Measurements from ENCODE around the gene CFAP299. TPM values are rescaled to one million over a fixed set of nuclear protein-coding genes. Genes with fewer than 3 reads are reported as not detected.
"Not testable (repeated sequence)": the region's sequence is repeated elsewhere in the genome, so short reads cannot be mapped to it uniquely, and the experiment has no call there.

The CFAP299 gene
- total RNA-seq, 2 experiments from 2014 or later = not detected

- CTCF ChIA-PET = no interaction called here
- POLR2A ChIA-PET = no interaction called here
- H3K36me3 Mint-ChIP-seq (ENCODE audit: low read depth) = no peaks in the 10 kb centered on the region
- no peak for ATAC-seq
- H3K27me3 Mint-ChIP-seq = no peaks in the 10 kb centered on the region
- H3K27ac Mint-ChIP-seq = no peak overlapping the region
- no peaks in the 10 kb centered on the region for H3K4me1 Mint-ChIP-seq
- peaks cover 2% of the 10 kb centered on the region for H3K9me3 Mint-ChIP-seq (ENCODE audit: low read depth)
- intact Hi-C loops (cut with DNase I, micrococcal nuclease) = no loop called here
- no peak for DNase-seq
- H3K4me3 Mint-ChIP-seq = no peak overlapping the region
Measured at GRCh38 chr4:80767944-80768343, 432.4 kb downstream of the CFAP299 start.

- CTCF ChIA-PET = no interaction called here
- Mint-ChIP-seq H3K4me3 (no peak overlapping the region), H3K27ac (no peak overlapping the region), H3K27me3 (no peaks in the 10 kb centered on the region), H3K4me1 (no peaks in the 10 kb centered on the region), H3K9me3 (ENCODE audit: low read depth) (no peaks in the 10 kb centered on the region), H3K36me3 (ENCODE audit: low read depth) (no peaks in the 10 kb centered on the region)
- ATAC-seq = no peak
- DNase-seq = no peak
- intact Hi-C loops (cut with DNase I, micrococcal nuclease) = no loop called here
- POLR2A ChIA-PET = no interaction called here
Measured at GRCh38 chr4:80776168-80776567, 440.6 kb downstream of the CFAP299 start.

DNA sequence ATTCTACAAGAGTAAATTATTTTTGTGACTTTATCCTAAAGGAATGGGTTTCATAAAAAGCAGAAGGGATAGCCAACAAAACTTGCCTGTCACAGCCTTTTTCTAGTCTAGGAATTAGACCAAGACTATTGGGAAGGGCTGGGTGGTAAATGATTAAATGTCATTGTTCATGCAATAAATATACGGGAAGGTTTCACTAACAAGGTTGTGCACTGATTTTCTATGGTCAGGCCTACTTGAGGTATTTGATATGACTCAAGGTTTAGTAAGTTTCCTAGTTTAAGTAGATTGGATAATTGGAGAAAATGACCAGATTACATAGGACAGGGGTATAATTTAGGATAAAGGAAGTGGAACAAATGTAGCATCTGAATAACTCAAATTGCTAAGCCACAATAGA, 445.9 kb downstream of the CFAP299 start:
- DNase-seq (no peak), ATAC-seq (no peak)
- no peaks in the 10 kb centered on the region for H3K27me3 Mint-ChIP-seq
- no peaks in the 10 kb centered on the region for H3K4me1 Mint-ChIP-seq
- H3K9me3 Mint-ChIP-seq (ENCODE audit: low read depth) = no peaks in the 10 kb centered on the region
- ChIA-PET POLR2A (no interaction called here), CTCF (no interaction called here)
- no peak overlapping the region for H3K4me3 Mint-ChIP-seq
- intact Hi-C loops (cut with DNase I, micrococcal nuclease) = no loop called here
- no peak overlapping the region for H3K27ac Mint-ChIP-seq
- no peaks in the 10 kb centered on the region for H3K36me3 Mint-ChIP-seq (ENCODE audit: low read depth)

DNA sequence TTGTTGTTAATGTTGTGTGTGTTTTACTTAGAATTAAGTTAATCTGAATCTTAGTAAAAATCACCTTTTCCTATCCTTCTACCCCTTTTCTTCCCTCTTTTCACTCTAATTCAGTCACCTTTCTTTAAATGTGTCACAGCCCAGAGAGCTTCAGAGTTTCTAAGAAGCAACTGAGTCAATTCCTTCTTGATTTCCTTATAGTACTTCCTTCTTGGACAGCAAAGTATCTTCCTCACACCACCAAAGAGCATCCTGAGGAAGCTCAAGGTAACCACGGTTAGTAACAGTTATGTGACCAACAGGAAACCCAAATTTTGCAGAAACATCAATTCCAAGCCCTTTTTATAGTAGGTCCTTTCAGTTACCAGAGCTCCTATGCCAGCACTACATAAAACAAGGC, 451.8 kb downstream of the CFAP299 start:
- ATAC-seq (no peak), DNase-seq (no peak)
- H3K4me3 Mint-ChIP-seq = no peak overlapping the region
- H3K36me3 Mint-ChIP-seq (ENCODE audit: low read depth) = no peaks in the 10 kb centered on the region
- H3K9me3 Mint-ChIP-seq (ENCODE audit: low read depth) = no peaks in the 10 kb centered on the region
- no peaks in the 10 kb centered on the region for H3K27me3 Mint-ChIP-seq
- POLR2A ChIA-PET = no interaction called here
- CTCF ChIA-PET = no interaction called here
- H3K4me1 Mint-ChIP-seq = peaks cover 7% of the 10 kb centered on the region
- intact Hi-C loops (cut with DNase I, micrococcal nuclease) = no loop called here
- H3K27ac Mint-ChIP-seq = no peak overlapping the region

DNA sequence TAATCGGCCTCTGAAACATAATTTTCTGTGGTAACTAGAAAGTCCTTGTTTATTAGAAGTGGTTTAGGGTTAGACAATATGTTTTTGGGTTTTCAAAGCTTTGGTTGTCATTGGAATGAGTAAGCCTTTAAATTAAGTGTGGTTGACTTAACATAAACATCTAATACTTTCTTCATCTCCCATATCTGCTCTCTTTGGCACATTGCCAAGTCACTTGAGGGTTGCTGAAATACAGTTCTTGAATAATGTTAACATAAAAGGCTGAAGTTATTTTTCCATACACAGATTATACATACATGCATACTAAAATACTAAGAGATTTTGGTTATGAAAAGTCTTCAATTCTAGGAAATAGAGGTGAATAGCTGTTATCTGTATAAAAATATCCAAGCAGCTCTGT, 453.3 kb downstream of the CFAP299 start:
- ChIA-PET CTCF (interaction anchor here (1.4 kb wide), 1 partner anchor 17 kb away, joined by 3 read pairs; no protein-coding TSS in a partner anchor), POLR2A (no interaction called here)
- H3K4me1 Mint-ChIP-seq = peaks cover 7% of the 10 kb centered on the region
- no peak for DNase-seq
- intact Hi-C loops (cut with DNase I, micrococcal nuclease) = no loop called here
- no peak overlapping the region for H3K4me3 Mint-ChIP-seq
- no peaks in the 10 kb centered on the region for H3K27me3 Mint-ChIP-seq
- no peak overlapping the region for H3K27ac Mint-ChIP-seq
- H3K36me3 Mint-ChIP-seq (ENCODE audit: low read depth) = no peaks in the 10 kb centered on the region
- no peaks in the 10 kb centered on the region for H3K9me3 Mint-ChIP-seq (ENCODE audit: low read depth)
- no peak for ATAC-seq

DNA sequence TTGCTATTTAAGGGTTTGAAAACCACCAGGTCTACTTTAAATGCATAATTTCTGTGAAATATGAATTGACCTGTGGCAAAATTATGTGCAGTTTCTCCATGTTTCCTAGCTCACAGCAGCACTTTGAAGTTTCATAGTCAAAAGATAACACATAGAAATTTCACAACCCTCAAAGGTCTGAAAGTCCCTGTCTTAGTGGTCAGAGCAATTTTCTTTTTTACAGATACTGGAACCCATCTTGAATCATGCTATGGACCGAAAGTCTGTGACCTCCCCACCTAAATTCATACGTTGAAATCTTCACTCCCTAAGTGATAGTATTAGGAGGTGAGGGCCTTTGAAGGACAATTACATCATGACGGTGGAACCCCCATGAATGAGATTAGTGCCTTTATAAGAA, 454.6 kb downstream of the CFAP299 start:
- Mint-ChIP-seq H3K9me3 (ENCODE audit: low read depth) (no peaks in the 10 kb centered on the region), H3K27ac (no peak overlapping the region), H3K4me3 (no peak overlapping the region), H3K27me3 (no peaks in the 10 kb centered on the region), H3K4me1 (peaks cover 7% of the 10 kb centered on the region), H3K36me3 (ENCODE audit: low read depth) (no peaks in the 10 kb centered on the region)
- no peak for DNase-seq
- CTCF ChIA-PET = interaction anchor here (1.4 kb wide), 1 partner anchor 16 kb away, joined by 3 read pairs; no protein-coding TSS in a partner anchor
- intact Hi-C loops (cut with DNase I, micrococcal nuclease) = no loop called here
- POLR2A ChIA-PET = no interaction called here
- no peak for ATAC-seq

DNA sequence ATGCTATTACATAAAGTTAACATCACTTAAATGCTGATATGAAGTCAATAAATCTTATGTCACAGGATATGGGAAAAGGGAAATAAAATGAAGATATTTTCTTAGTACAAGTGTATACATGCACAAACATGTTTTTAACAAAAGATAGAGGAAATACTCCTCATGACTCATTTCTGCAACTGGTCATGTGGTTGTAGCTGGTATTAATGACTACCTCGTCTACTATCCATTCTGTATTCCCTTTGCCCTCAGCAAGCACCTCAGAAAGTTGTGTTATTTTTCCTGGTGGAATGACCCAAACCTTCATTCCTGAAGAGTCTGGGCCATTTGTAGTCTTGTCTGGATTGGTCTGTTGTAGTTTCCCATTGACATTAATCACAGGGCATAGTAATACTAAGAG, 458.1 kb downstream of the CFAP299 start:
- ATAC-seq = not testable (repeated sequence)

DNA sequence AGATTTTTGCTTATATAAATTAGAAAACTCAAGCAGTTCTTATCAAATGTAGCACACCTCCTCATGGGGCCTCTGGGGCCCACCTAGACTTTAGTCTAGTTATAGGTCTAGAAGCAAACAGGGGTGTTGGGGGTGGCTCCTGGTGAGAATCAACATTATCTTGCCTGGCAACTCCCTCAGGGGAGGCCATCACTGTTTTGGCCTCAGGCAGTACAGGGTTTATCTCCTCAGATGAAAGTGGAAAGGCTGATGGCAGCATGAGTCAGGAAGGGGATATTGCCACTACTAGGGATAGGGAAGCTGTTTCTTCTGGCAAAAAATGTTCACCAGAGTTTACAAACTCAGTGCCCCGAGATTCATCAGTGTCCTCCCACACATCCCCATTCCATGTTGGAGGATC, 462.6 kb downstream of the CFAP299 start:
- peak; percentile 25 for DNase-seq
- intact Hi-C loops (cut with DNase I, micrococcal nuclease) = no loop called here
- ChIA-PET POLR2A (no interaction called here), CTCF (interaction anchor here (1.2 kb wide), 1 partner anchor 13 kb away, joined by 3 read pairs; no protein-coding TSS in a partner anchor)
- Mint-ChIP-seq H3K36me3 (ENCODE audit: low read depth) (no peaks in the 10 kb centered on the region), H3K4me3 (no peak overlapping the region), H3K9me3 (ENCODE audit: low read depth) (peaks cover 12% of the 10 kb centered on the region), H3K27ac (no peak overlapping the region), H3K4me1 (peaks cover 4% of the 10 kb centered on the region), H3K27me3 (no peaks in the 10 kb centered on the region)
- ATAC-seq = peak; percentile 33

More for the DNA sequence above, 458.1 kb downstream of the CFAP299 start:
- intact Hi-C loops (cut with DNase I, micrococcal nuclease); H3K36me3 Mint-ChIP-seq (ENCODE audit: low read depth); DNase-seq; H3K4me1 Mint-ChIP-seq; CTCF ChIA-PET; H3K4me3 Mint-ChIP-seq; H3K27me3 Mint-ChIP-seq; POLR2A ChIA-PET; H3K27ac Mint-ChIP-seq: not testable (repeated sequence)
- H3K9me3 Mint-ChIP-seq (ENCODE audit: low read depth) = peaks cover 12% of the 10 kb centered on the region

GRCh38 chr4:80800719-80801118, 465.2 kb downstream of the CFAP299 start:
- intact Hi-C loops (cut with DNase I, micrococcal nuclease); POLR2A ChIA-PET; H3K4me1 Mint-ChIP-seq; H3K36me3 Mint-ChIP-seq (ENCODE audit: low read depth); ATAC-seq; H3K4me3 Mint-ChIP-seq; H3K27me3 Mint-ChIP-seq; H3K27ac Mint-ChIP-seq: not testable (repeated sequence)
- peak; percentile 16 for DNase-seq
- CTCF ChIA-PET = interaction anchor here (0.6 to 1.2 kb wide), 2 partner anchors 21 to 73 kb away, joined by 3 read pairs; no protein-coding TSS in a partner anchor
- peaks cover 12% of the 10 kb centered on the region for H3K9me3 Mint-ChIP-seq (ENCODE audit: low read depth)

DNA sequence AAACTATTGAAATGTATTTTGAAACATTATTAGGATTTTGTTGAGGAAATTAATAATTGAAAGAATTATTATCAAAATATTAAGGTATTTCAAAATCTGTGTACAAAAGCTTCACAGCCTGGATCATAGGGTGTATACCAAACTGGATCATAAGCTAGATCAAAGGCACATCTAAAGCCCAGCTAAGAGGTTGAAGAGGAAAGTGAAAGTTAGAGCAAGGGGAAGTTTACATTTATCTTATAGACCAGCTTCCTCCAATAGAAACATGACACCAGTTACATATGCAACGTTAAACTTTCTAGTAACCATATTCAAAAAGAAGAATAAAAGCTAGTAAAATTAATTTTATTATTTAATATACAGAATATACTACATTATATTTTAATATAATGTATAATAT, 467.8 kb downstream of the CFAP299 start:
- no peaks in the 10 kb centered on the region for H3K27me3 Mint-ChIP-seq
- intact Hi-C loops (cut with DNase I, micrococcal nuclease) = no loop called here
- DNase-seq (no peak), ATAC-seq (no peak)
- H3K9me3 Mint-ChIP-seq (ENCODE audit: low read depth) = peaks cover 1% of the 10 kb centered on the region
- no peak overlapping the region for H3K4me3 Mint-ChIP-seq
- H3K4me1 Mint-ChIP-seq = peaks cover 6% of the 10 kb centered on the region
- CTCF ChIA-PET = interaction anchor here (0.8 kb wide), 1 partner anchor 8 kb away, joined by 3 read pairs; no protein-coding TSS in a partner anchor
- H3K27ac Mint-ChIP-seq = no peak overlapping the region
- no peaks in the 10 kb centered on the region for H3K36me3 Mint-ChIP-seq (ENCODE audit: low read depth)
- POLR2A ChIA-PET = no interaction called here

GRCh38 chr4:80806472-80806871, 470.9 kb downstream of the CFAP299 start:
- intact Hi-C loops (cut with DNase I, micrococcal nuclease) = no loop called here
- DNase-seq = no peak
- ChIA-PET POLR2A (no interaction called here), CTCF (interaction anchor here (1.0 kb wide), 1 partner anchor 17 kb away, joined by 3 read pairs; no protein-coding TSS in a partner anchor)
- no peak overlapping the region for H3K4me3 Mint-ChIP-seq
- peaks cover 5% of the 10 kb centered on the region for H3K4me1 Mint-ChIP-seq
- H3K9me3 Mint-ChIP-seq (ENCODE audit: low read depth) = no peaks in the 10 kb centered on the region
- no peaks in the 10 kb centered on the region for H3K27me3 Mint-ChIP-seq
- ATAC-seq = no peak
- no peaks in the 10 kb centered on the region for H3K36me3 Mint-ChIP-seq (ENCODE audit: low read depth)
- H3K27ac Mint-ChIP-seq = no peak overlapping the region

- Mint-ChIP-seq H3K4me3 (no peak overlapping the region), H3K4me1 (no peaks in the 10 kb centered on the region), H3K27ac (no peak overlapping the region), H3K9me3 (ENCODE audit: low read depth) (no peaks in the 10 kb centered on the region), H3K27me3 (no peaks in the 10 kb centered on the region), H3K36me3 (ENCODE audit: low read depth) (no peaks in the 10 kb centered on the region)
- CTCF ChIA-PET = no interaction called here
- intact Hi-C loops (cut with DNase I, micrococcal nuclease) = no loop called here
- ATAC-seq (no peak), DNase-seq (no peak)
- POLR2A ChIA-PET = no interaction called here
Measured at GRCh38 chr4:80809039-80809729, 473.7 kb downstream of the CFAP299 start.
